ENCODE results near the gene CFAP57.

The CFAP57 gene

DNA sequence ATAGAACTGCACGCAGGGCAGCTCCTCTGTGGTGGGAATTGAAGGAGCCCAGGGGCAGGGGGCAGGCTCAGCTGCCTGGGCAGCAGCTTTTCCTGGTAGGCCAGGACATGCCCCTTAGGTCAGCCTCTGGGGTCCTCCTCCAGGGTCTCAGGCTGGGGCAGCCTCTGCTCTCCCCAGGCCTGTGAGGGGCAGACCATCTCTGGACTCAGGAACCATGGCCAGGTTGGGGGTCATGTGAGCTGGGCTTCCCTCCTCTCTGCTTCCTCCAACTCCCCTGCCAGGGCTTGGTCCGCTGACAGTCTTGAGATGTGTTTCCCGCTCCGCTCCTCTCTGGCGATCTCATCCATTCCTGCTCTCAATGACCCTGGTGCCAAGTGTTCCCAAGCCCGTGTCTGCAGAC is 107.5 kb downstream of the CFAP57 start:
- DNase-seq: no peak

DNA sequence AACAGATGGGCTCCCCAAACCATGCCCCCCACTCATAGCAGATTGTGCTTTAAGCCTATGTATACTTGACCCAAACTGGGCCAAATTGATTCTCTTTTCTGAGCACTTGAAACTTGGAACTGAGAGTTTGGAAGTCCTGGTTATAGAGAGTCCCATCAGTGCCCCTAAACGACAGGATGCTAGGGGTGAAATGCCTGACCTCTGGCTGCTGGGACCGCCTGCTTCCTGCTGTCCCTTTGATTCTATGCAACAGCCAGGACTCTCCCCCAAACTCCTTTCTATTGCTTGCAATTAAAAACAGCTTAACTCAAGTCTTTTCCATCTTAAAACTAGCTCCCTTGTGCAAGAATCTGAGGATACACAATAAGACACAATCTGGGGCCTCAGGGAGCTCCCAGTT is 108.6 kb downstream of the CFAP57 start:
- no peak for DNase-seq

DNA sequence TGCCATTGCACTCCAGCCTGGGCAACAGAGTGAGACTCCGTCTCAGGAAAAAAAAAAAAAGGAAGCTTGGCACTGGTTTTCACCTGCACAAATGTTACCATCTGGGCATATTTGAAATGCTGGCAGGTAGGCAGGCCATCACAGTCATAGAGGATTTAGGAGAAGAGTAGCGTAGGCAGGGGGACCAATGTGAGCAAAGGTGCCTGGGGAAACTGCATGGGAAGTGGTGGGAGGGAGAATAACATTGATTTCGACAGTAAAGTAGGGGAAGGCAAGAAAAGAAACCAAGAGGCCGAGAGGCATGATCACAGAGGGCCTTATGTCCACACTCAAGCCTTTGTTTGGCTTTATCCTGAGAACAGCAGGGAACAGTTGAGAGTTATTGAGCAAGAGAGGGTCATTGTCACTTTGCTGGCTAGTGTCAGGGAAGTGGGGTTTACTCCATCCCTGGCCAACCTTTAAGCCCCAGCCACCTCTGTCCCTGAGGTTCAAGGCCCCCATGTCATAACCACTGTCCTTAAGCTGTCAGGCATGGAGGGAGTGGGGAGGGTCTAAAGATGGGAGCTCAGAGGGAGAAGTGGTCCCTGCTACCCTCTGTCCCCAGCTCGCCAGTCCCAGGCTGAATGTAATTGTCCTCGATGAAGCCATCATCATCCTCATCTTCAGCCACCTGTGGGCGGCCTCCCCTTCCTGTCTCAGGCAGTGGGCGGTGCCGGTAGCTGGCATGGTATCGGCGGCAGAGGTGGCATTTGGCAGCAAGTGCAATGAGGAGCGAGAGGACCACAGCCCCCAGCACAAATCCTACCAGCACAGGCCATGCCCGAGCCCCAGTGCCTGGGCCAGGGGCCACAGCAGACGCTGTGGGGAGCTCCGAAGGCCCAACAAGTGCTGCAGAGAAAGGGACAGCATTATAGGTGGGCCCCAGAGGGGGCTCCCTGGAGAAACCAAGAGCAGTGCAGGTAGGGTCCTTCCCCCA is 110.4 kb downstream of the CFAP57 start:
- no peak for DNase-seq

DNA sequence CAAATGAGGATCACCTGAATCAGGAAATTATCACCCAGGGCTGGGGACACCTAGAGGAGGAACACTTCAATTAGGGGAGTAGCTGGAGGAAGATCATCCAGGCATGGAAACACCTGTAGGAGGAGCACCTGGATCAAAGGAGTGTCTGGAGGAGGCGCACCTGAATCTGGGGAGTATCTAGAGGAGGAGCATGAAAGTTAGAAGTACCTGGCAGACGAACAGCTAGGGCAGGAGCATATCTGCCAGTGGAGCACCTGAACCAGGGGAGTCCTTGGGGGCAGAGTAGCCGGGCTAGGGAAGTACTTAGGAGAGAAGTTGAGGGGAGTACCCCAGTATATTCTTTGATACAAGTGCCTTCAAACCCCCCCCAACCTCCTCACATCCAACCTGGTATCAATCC is 111.9 kb downstream of the CFAP57 start:
- no peak for DNase-seq

DNA sequence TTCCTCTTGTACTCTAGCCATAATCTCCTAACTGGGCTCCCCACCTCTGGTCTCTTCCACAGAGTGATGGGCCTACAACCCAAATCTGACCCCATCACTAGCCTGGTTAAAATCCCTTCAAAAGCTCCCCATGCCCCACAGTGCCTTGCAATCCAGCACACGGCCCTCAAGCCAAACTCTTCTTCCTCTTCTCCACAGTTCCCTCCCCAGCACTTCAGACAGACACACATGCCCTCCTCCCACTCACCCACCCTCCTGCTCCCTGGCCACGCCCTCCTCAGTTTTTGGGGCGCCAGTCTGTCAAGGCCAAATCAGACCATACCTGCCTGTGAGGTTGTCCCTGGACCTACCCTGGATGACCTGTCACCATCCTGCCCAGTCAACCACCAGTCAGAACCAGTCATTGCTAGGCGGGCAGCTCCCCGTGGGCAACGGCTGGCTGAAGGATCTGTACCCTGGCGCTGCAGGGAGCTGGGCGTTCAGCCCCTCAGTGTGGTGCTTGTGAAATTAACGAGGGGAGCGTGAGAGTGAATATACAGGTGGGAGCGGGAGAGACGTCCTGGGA is 112.5 kb downstream of the CFAP57 start:
- no peak for DNase-seq

DNA sequence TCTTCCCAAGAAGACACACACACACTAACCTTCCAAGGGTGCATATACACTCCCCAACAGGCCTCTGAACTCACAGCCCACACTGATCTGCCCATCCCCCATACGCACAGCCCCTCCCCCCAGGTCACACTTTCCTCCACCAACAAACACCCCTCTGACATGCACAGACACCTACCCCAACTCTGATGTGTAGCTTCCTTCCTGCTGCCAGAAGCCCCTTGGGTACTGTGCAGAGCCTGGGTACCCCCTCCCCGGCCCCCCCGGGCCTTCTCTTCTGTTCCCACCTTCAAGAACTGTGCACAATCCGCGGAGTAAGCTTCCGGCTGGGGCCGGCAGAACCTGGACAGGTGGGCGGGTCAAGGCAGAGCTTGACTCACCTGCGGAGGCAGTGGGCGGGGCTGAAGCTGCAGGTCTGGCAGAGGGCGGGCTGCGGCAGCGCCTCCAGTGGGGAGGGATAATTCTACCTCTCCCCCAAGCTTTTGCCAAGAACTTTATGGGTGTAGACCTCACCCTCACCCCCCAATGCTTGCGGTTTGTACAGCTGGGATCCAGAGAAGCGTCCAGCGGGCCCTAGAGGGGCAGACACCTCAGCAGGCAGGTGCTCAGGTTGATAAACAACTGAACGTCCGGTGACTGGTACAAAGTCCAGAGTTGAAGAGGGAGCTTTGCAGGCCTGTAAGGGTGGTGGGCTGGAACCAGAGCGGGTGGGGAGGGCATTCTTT is 113.3 kb downstream of the CFAP57 start, which contains the start of gene C1orf210:
Gene C1orf210 (minus strand): TSS at position 313 of the 722 bp plus-strand sequence. CDS start 2,311 bp downstream, outside the sequence.
- no peak for DNase-seq

DNA sequence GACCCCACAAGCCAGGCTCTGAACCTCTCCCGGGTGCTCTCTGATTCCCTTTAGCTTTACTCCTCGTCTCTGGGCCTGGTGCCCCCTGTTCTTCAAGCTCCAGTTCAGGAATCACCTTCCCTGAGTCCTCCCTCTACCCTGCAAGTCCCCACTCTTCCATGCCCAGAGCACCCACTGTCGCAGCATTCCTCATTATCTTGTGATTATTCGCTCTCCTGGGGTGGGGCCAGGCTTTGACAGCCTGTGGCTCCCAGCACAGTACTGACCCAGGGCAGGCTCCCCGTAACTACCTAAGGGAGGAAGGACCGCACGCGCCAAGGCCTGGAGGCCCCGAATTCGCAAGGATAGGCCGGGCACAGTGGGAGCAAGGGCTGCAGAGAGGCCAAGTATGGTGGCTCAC is 114.0 kb downstream of the CFAP57 start:
- no peak for DNase-seq

DNA sequence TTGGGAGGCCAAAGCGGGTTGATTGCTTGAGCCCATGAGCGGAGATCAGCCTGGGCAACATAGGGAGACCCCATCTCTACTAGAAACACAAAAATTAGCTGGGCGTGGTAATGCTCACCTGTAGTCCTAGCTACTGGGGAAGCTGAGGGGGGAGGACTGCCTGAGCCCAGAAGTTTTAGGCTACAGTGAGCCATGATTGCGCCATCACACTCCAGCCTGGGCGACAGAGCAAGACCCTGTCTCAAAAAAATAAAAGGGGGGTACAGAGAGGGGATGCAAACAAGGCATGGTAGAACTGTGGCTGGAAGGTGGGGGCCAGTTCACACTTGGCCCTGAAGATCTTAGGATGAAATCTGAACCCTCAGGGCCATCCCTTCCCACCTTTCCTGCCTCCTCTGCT is 114.4 kb downstream of the CFAP57 start:
- no peak for DNase-seq

DNA sequence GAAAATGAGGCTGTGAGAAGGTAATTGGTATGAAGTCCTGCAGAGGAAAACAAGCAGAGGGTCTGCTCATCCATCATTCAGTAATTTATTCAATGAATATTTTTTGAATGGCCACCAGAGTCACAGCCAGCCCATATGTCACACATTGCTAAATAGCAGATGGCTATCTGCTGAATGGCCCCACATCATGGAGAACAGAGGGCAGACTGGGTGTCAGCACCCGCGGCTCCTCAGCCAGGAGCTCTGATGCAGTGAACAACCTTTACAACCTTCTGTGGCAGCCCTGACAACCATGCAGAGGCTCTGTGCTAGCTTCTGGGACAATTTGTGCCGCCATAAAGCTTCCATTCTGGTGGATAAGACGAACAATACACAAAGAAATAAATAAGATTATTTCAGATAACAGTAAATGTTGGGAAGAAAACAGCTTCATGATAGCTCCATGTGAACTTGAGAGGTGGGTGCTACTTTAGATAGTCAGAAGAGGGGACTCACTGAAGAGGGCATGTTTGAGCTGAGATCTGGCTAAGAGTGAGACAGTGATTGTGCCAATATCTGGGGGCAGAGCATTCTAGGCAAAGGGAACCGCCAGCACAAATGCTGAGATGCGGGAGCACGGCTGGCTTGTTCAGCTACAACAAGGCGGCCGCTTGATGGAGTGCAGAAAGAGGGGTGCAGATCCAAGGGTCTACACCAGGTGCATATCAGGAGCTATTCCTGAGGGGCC is 116.1 kb downstream of the CFAP57 start:
- DNase-seq: no peak

DNA sequence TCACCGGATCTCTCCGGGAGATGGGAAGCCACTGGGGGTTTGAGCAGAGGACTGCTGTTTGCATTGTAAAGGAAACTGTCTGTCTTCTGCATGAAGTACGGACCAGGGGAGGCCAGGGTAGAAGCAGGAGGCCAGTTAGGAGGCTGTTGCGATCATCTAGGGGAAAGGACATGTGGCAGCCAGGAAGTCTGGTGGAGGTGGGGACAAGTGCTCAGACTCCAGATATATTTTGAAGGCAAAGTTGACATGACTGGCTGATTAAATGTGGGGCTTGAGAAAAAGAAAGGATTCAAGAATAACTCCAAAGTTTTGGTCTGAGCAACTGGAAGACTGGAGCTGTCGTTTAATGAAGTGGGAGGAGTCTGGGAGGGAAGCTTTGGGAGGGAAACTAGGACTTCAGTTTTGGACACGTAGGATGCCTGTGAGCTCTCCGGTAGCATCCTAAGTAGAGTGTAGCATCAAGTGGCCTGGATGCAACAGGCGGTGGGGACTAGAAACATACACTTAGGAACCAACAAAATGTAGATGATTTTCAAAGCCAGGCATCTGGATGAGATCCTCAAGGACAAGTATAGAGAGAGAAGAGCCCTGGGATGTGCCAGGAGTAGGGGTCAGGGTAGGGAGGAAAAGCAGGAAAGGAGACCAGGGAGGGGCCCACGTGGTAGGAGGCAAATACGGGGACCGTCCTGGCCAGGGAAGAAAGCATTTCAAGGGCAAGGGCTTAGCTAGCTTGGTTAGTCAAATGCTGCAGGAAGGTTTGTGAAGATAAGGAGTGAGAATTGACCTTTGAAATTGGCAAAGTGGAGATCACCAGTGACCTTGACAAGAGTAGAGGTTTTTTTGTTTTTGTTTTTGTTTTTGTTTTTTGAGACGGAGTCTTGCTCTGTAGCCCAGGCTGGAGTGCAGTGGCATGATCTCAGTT is 116.9 kb downstream of the CFAP57 start:
- no peak for DNase-seq

DNA sequence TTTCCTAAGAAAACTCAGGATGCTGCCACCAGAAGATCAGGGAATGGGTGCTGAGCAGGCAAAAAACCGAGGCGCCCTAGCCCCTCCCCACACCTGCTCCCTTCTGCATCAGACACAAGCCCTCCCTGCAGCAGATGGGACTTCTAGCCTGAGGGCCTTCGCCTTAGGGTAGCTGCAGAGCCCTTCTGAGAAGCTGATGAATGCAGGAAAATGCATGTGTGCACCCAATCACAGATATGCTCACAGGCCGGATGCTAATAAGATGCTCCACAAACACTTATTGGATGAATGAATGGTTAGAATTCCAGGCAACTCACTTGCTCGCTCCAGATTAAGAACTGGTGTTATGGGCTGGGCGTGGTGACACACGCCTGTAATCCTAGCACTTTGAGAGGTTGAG is 120.1 kb downstream of the CFAP57 start:
- DNase-seq: no peak

DNA sequence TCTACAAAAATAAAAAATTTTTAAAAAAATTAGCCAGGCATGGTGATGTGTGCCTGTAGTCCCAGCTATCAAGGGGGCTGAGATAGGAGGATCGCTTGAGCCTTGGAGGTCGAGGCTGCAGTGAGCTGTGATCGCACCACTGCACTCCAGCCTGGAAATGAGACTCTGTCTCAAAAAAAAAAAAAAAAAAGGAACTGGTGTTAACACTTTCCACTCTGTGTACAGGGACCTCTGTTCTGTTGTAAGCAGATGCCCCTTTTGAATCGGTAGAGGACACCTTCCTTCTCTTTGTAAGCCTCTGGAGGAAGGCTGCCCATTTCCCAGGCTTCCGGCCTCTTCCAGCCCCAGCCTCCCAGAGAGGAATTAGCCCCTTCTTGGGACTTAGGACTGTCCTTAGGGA is 120.5 kb downstream of the CFAP57 start:
- no peak for DNase-seq

DNA sequence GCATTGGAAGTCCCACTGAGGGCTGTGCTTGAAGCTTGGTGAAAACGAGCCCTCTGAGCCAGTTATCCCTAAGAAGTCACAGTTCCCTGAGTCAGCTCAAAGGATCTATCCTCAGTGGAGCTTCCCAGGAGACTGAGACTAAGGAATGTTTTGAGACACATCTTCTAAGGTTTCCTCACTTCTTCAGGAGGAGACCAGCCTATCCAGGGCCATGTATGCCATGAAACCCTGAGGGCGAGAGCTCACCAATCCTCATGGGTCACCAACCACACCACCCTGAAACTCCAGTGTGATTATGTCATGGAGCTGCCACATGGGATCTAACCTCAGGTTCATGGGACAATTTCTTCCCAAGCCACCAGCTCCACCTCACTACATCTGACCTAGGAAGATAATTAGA is 121.0 kb downstream of the CFAP57 start:
- no peak for DNase-seq

DNA sequence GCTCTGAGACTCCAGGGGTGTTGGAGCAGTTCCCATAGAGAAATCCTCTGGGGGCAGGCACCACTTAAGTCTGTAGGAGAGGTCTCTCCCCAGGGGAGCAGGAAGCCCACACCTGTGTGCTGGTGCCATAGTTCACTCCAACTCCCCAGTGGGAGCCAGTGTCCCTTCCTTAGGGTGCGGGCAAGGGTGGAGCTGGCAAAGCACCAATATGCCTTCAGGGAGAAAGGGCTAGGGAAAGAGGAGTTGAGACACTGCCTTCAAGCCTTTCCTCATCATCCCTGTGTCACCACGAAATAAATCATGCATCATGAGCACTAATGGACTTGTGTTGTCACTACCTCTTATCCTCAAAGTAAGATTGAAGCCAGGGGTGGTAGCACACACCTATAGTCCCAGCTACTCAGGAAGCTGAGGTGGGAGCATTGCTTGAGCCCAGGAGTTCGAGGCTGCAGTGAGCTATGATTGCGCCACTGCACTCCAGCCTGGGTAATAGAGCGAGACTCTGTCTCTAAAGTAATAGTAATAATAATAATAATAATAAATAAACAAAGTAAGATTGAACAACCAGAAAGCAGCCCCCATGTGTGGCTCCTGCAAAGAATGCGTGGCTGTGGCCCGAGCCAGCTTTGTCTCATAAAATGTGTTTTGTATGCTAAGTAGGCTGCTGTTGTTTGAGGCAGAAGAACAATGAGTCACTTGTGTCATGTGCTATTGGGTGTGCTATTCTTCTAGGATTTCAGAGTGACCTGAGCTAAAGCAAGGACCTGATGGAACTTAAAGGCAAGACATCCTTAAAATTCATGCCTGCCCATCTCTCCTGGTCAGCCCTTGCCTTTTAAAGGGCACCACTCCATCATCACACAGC is 122.0 kb downstream of the CFAP57 start:
- DNase-seq: no peak

DNA sequence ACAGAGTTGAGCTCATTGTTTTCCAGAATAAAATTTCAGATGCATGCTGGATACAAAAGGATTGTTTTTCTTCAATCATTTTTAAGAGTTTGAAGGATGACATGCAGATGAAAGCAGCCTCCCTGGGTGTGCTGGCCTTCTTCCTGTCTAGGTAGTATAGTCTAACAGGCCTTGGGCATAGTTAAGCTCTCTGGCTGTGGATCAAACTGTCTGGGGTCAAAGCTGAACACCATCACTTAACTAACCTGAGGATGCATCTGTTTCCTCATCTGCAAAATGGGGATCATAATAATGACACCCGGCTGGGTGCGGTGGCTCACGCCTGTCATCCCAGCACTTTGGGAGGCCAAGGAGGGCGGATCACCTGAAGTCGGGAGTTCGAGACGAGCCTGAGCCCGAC is 122.6 kb downstream of the CFAP57 start:
- no peak for DNase-seq

DNA sequence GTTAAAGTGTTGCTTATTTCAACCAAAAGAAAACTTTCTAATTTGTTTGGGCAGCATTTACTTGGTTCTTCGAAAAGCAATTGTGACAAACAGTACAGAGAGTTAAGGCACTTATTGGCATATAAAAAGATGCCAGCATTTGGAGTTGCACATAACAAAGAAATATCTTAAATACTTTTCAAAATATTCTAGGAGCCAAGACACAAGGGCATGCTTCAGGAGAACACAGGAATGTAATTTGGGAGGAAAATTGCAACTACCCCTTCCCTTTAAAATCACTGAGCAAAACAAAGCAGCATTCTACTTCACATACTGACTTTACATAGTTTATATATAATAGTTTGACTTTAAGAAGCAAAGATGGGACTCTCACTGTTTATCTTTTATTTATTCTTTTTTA is 124.1 kb downstream of the CFAP57 start:
- DNase-seq: no peak

DNA sequence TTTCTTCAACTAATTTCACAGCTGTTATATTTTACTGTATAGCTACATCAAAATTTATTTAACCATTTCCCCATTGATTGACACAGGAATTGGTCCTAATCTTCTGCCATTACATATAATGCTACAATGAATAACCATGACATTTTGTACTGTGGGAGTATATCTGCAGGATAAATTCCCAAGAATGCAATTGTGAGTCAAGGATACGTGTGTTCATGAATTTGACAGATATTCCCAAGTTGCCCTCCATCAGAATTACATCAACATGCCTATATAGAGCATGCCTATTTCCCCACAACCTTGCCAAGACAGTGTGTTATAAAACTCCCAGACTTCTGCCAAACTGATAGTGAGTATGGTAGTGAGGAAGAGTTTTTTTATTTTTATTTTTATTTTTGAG is 125.9 kb downstream of the CFAP57 start:
- no peak for DNase-seq

DNA sequence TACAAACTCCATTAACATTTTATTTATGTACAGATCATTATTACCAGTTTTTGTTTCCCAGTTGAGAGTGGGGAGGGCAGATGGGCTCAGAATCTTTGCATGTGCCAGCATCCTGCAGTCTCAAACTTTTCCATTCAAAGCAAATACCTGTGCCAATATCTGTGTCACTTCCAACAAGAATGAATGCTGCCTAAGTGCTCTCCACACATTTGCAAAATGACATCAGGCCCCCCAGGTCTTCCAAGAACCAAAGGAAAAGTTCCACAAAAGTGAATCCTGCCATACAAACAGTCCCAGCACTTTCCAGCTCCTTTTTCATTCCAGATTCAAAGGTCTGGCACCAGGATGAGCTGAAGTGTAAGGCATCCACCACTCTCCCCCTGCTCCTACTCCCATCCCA is 127.0 kb downstream of the CFAP57 start:
- no peak for DNase-seq

DNA sequence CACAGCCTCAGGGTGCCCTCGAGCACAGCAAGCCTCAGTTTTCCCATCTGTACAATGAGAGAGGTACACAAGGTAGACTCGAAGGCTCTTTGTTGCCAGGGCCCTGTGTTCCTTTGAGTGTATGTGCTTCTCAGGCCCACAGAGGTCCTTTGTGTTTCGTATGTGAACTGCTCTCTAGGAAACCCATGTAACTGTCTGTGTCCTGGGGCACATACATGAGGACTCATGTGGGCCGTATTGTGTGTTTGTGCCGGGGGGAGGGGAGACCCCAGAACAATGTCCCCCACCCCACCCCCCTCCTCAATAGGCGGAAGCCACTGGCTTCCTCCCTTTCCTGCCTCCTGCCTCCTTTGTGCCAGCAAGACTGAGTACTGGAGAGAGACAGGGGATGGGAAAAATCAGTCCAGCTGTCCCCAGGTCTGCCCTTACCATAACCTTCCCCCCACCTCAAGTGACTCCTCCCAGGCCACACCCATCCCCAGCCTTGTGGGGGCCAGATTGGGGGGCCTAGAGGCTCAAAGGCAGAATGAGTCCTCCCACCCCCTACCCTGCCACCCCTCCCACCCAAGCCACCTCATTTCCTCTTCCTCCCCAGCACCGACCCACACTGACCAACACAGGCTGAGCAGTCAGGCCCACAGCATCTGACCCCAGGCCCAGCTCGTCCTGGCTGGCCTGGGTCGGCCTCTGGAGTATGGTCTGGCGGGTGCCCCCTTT is 128.4 kb downstream of the CFAP57 start, which contains the start of gene TIE1:
Gene TIE1 (plus strand): TSS at position 605 of the 717 bp plus-strand sequence. CDS start 90 bp downstream, at position 695.
- no peak for DNase-seq

DNA sequence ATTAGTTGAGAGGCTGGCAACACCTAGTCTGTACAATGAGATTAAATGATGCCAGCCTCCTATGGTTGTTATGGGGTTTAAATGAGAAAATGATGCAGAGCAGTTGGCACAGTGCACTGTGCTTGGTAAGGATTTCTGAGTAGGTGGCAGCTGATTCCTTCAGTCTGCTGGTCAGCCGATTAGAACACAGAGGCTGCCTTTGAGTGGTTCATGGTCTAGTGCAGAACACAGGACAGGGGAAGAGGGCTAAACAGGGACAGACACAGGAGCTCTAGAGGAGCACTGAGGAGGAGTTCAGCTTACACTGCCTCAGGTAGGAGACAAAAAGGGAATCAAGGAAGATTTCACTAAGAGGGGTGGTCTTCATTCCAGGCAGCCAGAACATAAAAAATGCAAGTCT is 130.1 kb downstream of the CFAP57 start:
- DNase-seq: no peak
